SJCRH30 (cell line): Measurements from ENCODE around the gene ACE2. TPM values are rescaled to one million over a fixed set of nuclear protein-coding genes. Genes with fewer than 3 reads are reported as not detected.
A peak's percentile ranks its signal among the peaks of the same experiment; 100 is the strongest.

Experiments
- DNase-seq, 2 experiments: peaks; one replicate each; pipeline ENCODE4 v3.0.0-alpha.2; 2015 to 2020
- H3K27ac ChIP-seq: fragments of 250-450 bp; sonication (Bioruptor Pico); 2 replicates; pipeline ENCODE4 v1.5.1; 2020; ENCODE audit warnings: mild to moderate bottlenecking, moderate library complexity
- H3K27me3 ChIP-seq: fragments of 250-450 bp; sonication (Bioruptor Pico); 2 replicates; pipeline ENCODE4 v1.5.1; 2020; ENCODE audit warnings: mild to moderate bottlenecking, moderate library complexity
- H3K36me3 ChIP-seq: fragments of 250-450 bp; sonication (Bioruptor Pico); 2 replicates; pipeline ENCODE4 v1.5.1; 2020; ENCODE audit warnings: mild to moderate bottlenecking, moderate library complexity
- H3K4me1 ChIP-seq: fragments of 250-450 bp; sonication (Bioruptor Pico); 2 replicates; pipeline ENCODE4 v1.5.1; 2020; ENCODE audit warnings: mild to moderate bottlenecking, moderate library complexity
- H3K4me3 ChIP-seq: fragments of 250-450 bp; sonication (Bioruptor Pico); 2 replicates; pipeline ENCODE4 v1.5.1; 2020; ENCODE audit warnings: mild to moderate bottlenecking, moderate library complexity
- H3K9me3 ChIP-seq: fragments of 250-450 bp; sonication (Bioruptor Pico); replicated peaks from 2 replicates; pipeline ENCODE4 v1.5.1; 2020; ENCODE audit warnings: mild to moderate bottlenecking, moderate library complexity
- total RNA-seq: library from RNA; depleted of rRNA; stranded (reverse); fragments of >200 nt; shearing (Covaris generic); gene quantifications from 2 replicates; pipeline ENCODE4 v1.2.3, GENCODE V29; 2014

Gene ACE2
- total RNA-seq, 1 experiment from 2014 or later: 0.28 TPM

DNA sequence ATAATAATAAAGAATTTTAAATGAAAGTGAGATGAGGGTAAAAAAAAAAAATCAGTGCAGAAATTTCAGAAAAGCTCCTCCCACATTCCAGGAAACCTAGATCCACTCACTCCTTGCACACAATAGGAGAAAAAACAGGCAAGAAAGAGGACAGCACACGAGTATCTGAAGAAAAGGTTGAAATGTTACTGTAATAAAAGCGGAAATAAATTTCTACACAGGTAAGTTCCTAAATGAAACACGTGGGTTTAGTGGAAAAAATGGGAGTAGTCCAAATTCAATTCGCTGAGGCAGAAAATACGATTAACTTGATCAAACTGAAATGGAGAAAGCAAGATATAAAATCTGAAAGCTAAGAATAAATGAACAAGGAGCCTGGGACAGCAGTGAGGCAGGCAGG is 2.0 kb upstream of the ACE2 start:
- Histone ChIP-seq H3K4me3 (no peak overlapping the region), H3K4me1 (peaks cover 6% of the 10 kb centered on the region; the same call in 1 of the 2 replicates), H3K27ac (no peak overlapping the region), H3K9me3 (no peaks in the 10 kb centered on the region), H3K27me3 (no peaks in the 10 kb centered on the region), H3K36me3 (no peaks in the 10 kb centered on the region)
- no peak for DNase-seq

DNA sequence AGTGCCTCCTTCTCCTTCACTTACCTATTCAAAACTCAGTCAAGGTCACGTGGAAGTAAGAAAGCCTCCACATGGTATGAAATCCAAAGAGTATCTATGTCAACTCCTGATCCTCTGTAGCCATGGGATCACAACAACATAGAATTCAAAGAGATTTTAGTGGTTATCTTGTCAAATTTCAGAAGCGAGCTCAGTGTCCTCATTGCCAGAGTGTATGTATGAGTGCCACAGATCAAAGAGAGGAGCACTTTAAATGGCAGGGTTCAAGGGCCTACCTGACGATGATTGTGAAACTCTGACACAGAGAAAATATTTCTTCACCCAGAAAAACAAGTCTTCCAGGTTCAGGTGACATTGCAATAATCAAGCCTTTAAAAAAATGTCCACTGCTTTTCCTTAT is 1.2 kb upstream of the ACE2 start:
- no peak overlapping the region for H3K27ac ChIP-seq
- H3K36me3 ChIP-seq: no peaks in the 10 kb centered on the region
- H3K4me3 ChIP-seq: no peak overlapping the region
- no peaks in the 10 kb centered on the region for H3K9me3 ChIP-seq
- H3K27me3 ChIP-seq: no peaks in the 10 kb centered on the region
- H3K4me1 ChIP-seq: peaks cover 6% of the 10 kb centered on the region; the same call in 1 of the 2 replicates
- DNase-seq: no peak

DNA sequence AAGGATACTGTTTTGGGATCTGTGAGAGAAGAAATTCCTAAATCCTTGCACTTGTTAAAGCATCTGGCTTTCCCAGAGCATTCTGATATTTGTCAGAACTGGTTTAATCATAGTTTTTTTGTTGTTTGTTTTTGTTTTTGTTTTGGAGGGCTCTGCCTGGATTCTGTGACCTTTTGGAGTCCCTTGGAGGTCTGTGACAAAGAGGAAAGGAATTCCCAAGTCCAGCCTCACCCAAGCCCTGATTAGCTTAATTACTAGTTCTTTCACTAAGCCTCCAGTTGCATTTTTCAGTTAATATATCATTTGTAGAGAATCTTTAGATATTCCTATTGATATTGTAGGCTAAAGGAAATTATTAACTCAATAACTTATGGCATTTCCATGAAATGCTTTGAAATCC is 711 bp downstream of the ACE2 start:
- H3K9me3 ChIP-seq: no peaks in the 10 kb centered on the region
- peaks cover 6% of the 10 kb centered on the region; the same call in 1 of the 2 replicates for H3K4me1 ChIP-seq
- H3K4me3 ChIP-seq: no peak overlapping the region
- no peak overlapping the region for H3K27ac ChIP-seq
- DNase-seq: no peak
- no peaks in the 10 kb centered on the region for H3K36me3 ChIP-seq
- no peaks in the 10 kb centered on the region for H3K27me3 ChIP-seq

DNA sequence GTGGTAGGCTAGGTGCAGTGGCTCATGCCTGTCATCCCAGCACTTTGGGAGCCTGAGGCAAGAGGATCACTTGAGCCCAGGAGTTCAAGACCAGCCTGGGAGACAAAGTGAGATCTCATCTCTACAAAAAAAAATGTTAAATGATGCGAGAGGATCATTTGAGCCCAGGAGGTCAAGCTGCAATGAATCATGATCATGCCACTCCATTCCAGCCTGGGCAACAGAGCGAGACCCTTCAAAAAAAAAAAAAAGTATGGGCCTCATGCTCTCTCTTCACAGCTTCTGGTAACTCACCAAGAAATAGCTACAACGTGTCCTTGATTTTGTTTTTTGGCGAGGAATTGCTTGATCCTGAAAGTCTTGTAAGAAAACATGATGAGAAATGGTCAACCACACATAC is 1.3 kb downstream of the ACE2 start:
- no peak overlapping the region for H3K4me3 ChIP-seq
- H3K4me1 ChIP-seq: peaks cover 6% of the 10 kb centered on the region; the same call in 1 of the 2 replicates
- H3K36me3 ChIP-seq: no peaks in the 10 kb centered on the region
- no peaks in the 10 kb centered on the region for H3K27me3 ChIP-seq
- no peaks in the 10 kb centered on the region for H3K9me3 ChIP-seq
- no peak for DNase-seq
- H3K27ac ChIP-seq: no peak overlapping the region

DNA sequence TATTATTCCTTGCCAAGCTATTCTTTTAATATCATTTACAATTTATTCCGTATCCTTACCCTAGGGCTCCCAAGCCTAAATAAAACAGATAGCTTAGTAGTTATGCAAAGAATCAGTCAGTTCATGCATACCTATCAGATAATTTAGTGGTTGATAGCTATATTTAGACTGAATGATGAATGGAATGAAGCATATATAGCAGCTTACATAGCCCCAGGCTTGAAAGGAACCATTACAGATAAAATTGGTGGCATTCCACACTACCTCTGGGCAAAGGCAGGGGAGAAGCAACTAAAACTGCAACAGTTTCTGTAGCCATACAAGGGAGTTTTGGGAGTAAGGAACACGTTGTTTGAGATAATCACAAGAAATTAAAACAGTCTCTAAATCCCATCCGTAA is 2.7 kb downstream of the ACE2 start:
- Histone ChIP-seq H3K4me3 (no peak overlapping the region), H3K4me1 (peaks cover 6% of the 10 kb centered on the region; the same call in 1 of the 2 replicates), H3K27me3 (0 out of 2 replicates have a peak, but pooled peaks cover under 1% of the 10 kb centered on the region), H3K36me3 (no peaks in the 10 kb centered on the region), H3K9me3 (no peaks in the 10 kb centered on the region), H3K27ac (no peak overlapping the region)
- DNase-seq: no peak

DNA sequence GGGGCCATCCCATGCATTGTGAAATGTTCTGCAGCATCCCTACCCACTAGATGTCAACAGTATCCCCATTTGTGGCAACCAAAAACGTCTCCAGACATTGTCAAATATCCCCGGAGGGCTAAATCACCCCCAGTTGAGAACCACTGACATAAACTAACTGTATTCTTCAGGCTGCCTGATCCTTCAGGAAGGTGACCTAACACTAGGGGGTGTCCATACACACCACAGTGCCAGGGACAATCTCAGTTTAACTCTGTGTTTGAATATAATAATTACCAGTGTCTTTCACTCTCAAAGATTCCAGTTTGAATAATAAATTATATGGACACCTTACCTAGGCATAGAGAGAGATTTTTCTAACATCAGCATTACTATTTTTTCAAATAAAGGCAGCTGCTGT is 6.4 kb downstream of the ACE2 start:
- H3K27me3 ChIP-seq: 0 out of 2 replicates have a peak, but pooled peaks cover 4% of the 10 kb centered on the region

DNA sequence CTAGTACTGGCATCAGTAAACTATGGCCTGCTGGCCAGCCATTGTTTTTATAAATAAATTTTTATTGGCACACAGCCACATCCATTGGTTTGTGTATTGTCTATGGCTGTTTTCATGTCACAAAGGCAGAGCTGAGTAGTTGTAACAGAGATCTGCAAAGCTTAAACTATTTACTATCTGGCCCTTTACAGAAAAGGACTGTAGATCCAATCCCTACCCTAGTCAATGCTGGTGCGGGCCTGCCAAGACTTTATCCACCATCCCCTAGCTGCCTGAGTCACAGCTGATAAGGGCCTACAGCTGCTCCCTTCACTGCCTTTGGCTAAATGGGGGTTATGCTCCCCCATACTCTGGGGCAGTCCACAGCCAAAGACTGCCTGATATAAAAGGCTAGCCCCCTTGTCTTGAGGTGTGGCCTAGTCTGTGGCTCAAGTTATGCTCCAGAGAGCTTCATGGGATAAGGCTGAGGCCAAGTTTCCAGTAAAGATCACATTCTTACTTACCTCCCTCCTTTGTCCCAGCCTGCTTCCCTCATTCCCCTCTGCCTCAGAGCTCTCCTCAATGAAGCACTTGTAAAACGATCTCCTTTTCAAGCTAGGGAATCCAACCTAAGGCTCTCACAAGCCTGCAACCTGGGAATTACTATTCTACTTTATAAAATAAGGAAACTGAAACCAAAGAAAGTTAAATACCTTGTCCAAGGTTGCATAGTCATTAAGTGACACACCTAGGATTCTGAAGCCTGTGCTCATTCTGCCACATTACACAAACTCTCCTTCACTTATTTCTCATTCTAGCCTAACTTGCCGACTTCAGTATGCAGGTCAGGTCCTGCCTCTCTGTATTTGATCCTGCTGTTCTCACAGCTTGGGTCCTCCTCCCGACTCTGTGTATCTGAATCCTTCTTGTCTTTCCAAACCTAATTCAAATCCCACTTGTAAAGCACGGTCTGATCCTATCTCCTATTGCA is 20.7 kb downstream of the ACE2 start:
- DNase-seq: peak; percentile 74 to 80
- Histone ChIP-seq H3K27me3 (no peaks in the 10 kb centered on the region), H3K9me3 (no peaks in the 10 kb centered on the region), H3K4me3 (no peak overlapping the region), H3K36me3 (no peaks in the 10 kb centered on the region), H3K4me1 (peaks cover 37% of the 10 kb centered on the region), H3K27ac (peak overlapping the region; percentile 63)

More for the DNA sequence above, 6.4 kb downstream of the ACE2 start:
- Histone ChIP-seq H3K36me3 (no peaks in the 10 kb centered on the region), H3K27ac (no peak overlapping the region), H3K4me3 (no peak overlapping the region), H3K4me1 (peaks cover 6% of the 10 kb centered on the region; the same call in 1 of the 2 replicates), H3K9me3 (no peaks in the 10 kb centered on the region)
- no peak for DNase-seq

DNA sequence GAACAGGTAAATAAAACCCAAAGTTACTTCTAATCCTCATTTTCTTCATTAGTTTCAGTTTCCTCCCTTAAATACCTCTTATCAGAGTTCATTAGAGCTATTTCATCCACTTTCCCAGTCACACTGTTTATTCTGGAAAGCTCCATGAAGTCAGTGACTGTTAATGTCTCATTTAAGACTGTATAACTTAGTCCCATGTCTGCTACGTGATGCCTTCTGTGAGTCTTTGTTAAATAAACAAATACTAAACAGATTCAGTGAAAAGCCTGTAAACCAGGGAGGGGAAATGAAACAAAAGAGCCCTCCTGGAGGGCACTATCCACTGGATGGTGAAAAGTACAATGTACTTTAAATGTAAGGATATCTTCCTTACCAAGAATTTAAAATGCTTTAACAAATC is 24.7 kb downstream of the ACE2 start:
- H3K27ac ChIP-seq: no peak overlapping the region
- no peaks in the 10 kb centered on the region for H3K27me3 ChIP-seq
- no peaks in the 10 kb centered on the region for H3K36me3 ChIP-seq
- DNase-seq: peak in 1 of 2 experiments; percentile 42
- no peak overlapping the region for H3K4me3 ChIP-seq
- H3K9me3 ChIP-seq: no peaks in the 10 kb centered on the region
- H3K4me1 ChIP-seq: peaks cover 37% of the 10 kb centered on the region

DNA sequence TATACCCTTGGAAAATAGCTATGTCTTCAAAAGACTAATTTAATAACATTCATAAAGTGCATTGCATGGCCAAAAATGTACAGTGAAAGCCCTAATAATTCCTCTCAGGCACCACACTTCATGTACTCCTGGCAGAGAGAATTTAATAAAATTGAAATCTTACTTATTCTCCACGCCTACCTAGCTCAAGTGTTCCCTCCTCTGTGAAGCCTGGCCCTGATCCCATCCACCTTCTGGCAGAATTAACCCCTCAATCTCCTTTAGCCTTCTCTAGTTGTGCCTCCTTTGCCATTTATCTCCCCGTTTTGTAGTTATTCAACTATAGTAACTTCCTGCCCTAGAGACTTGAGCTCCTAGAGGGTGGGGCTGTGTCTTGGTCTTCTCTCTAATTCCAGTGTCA is 26.7 kb downstream of the ACE2 start:
- Histone ChIP-seq H3K27me3 (no peaks in the 10 kb centered on the region), H3K4me1 (peaks cover 24% of the 10 kb centered on the region), H3K9me3 (no peaks in the 10 kb centered on the region), H3K36me3 (no peaks in the 10 kb centered on the region), H3K4me3 (no peak overlapping the region), H3K27ac (no peak overlapping the region)
- no peak for DNase-seq

DNA sequence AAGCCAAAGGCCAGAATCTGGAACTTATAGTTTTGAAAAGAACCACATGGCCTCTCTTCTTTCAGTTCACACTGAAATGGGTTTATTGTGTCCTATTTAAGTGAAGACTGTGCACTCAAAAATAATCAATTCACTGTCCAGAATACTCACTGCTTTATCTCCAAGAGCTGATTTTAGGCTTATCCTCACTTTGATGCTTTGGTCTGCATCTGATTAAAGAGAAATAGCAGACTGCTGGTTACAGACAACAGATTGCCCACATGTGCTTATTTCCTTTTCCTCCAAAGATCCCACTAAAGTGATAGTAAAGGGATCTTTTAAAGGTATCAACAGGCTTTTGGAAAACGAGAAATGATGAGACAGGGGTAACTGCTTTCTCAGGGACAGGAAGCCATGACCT is 30.6 kb downstream of the ACE2 start:
- no peak overlapping the region for H3K27ac ChIP-seq
- no peaks in the 10 kb centered on the region for H3K9me3 ChIP-seq
- no peak overlapping the region for H3K4me3 ChIP-seq
- no peak for DNase-seq
- H3K4me1 ChIP-seq: no peaks in the 10 kb centered on the region; the same call in none of the 2 replicates
- no peaks in the 10 kb centered on the region for H3K27me3 ChIP-seq
- no peaks in the 10 kb centered on the region for H3K36me3 ChIP-seq

DNA sequence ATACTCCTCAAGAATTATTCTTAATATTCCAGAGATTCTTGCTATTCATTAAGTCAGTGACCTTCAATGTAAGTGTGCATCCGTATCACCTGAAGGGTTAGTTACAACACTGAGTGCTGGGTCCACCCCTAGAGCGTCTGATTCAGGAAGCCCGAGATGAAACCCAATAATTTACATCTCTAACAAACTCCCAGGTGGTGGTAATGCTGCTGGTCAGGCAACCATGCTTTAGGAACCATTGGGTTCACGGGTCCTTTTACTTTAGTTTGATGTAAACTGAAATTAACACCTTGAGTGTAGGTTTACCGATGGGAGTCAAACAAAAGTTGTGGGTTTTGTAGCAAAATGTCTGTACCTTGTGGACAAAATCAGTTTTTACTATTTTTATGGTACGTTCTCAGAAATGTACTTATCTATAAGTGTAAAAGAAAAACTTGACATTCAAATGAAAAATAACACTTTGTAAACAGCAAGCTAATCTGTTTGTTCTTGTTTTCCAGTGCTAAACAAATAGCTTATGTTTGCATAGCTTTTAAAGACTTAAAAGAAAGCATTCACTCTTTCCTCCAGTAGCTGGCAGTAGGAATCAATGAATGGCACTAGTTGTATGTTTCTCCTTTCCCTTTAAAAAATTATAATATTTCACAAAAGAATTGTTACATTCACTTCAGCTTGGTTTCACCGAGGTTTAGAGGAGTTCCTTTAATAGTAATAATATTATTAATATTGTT is 32.7 kb downstream of the ACE2 start:
- Histone ChIP-seq H3K27ac (no peak overlapping the region), H3K9me3 (no peaks in the 10 kb centered on the region), H3K4me1 (no peaks in the 10 kb centered on the region; the same call in 1 of the 2 replicates), H3K27me3 (no peaks in the 10 kb centered on the region), H3K4me3 (no peak overlapping the region), H3K36me3 (no peaks in the 10 kb centered on the region)
- peak in 1 of 2 experiments; percentile 19 for DNase-seq

DNA sequence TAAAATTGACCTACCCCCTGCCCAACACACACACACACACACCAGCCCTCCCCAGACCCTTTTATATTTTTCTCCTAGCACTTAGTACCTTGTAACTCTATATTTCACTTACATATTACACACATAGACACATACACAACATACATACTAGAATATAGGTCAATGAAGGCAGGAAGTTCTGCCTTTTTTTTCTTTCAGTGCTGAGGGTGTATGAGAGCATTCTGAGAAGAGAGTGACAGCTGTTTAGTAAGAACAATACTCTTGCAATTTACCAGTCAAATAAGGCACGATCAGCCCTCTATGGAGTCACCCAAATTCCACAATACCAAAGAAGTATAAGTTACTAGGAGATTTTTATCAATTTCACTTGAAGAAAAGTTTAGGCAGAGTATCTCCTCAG is 33.5 kb downstream of the ACE2 start:
- H3K27me3 ChIP-seq: no peaks in the 10 kb centered on the region
- no peak overlapping the region for H3K27ac ChIP-seq
- H3K36me3 ChIP-seq: no peaks in the 10 kb centered on the region
- H3K4me3 ChIP-seq: no peak overlapping the region
- no peaks in the 10 kb centered on the region; the same call in 1 of the 2 replicates for H3K4me1 ChIP-seq
- H3K9me3 ChIP-seq: no peaks in the 10 kb centered on the region
- no peak for DNase-seq

DNA sequence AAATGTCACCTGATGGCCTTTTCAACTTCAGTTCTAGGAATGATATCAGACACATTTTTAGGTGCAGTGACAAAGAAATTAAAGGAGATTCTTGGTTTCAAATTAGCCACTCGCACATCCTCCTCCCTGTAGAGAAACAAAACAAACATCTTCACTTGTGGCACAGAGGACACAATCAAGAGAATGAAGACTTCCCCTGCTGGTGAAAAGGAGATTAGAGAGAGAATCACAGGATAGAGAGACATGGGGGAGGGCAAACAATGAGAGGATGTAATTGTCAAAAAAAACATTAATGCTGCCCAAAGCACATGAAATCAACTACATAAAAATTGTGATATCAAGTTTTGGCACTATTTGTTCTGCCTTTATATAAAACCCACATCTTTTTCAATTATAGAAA is 34.5 kb downstream of the ACE2 start:
- H3K27ac ChIP-seq: no peak overlapping the region
- DNase-seq: no peak
- H3K4me1 ChIP-seq: no peaks in the 10 kb centered on the region; the same call in 1 of the 2 replicates
- no peaks in the 10 kb centered on the region for H3K27me3 ChIP-seq
- no peaks in the 10 kb centered on the region for H3K36me3 ChIP-seq
- H3K4me3 ChIP-seq: no peak overlapping the region
- H3K9me3 ChIP-seq: no peaks in the 10 kb centered on the region

DNA sequence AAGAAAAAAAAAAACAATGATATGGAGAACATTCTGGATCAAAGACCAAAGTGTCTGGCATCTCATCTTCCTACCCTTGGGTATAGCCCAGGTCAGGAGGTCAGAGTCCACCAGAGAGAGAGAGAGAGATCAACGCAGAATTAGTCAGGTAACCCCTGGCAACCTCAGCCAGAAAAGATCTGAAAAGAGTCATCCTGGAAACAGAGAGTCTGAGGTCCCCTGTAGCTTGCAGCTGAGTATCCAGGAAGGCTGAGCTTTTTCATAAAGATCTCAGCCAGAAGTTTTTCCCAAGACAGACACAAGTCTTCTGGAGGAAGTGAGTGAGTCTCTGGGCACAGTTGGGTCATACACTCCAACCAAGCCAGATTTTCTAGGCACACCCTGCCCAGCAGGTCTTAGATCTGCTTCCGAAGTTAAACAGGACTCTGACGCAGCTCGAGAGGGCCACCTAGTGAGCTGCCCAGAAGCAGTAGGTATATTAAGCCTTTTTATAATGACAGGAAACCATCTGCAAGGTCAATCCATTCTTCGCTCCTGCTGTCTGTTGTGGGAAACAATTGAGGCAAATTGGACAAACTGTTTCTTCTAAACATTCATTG is 35.7 kb downstream of the ACE2 start:
- Histone ChIP-seq H3K4me3 (no peak overlapping the region), H3K27ac (no peak overlapping the region), H3K9me3 (no peaks in the 10 kb centered on the region), H3K4me1 (no peaks in the 10 kb centered on the region; the same call in 1 of the 2 replicates), H3K36me3 (no peaks in the 10 kb centered on the region), H3K27me3 (no peaks in the 10 kb centered on the region)
- DNase-seq: peak; percentile 44 to 75

DNA sequence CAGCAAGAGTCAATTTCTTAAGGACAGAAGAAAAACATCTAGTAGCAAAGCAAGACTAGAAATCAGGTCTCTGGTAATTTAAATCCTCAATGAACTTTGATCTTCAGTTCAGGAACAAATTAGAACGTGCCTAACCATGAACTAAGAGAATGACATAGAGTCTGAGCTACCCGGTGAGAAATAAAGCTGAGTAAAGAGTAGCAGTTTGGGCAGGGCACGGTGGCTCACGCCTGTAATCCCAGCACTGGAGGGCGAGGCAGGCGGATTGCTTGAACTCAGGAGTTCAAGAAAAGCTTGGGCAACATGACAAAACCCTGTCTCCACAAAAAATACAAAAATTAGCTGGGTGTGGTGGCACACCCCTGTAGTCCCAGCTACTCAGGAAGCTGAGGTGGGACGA is 37.7 kb downstream of the ACE2 start:
- Histone ChIP-seq H3K9me3 (no peaks in the 10 kb centered on the region), H3K4me3 (no peak overlapping the region), H3K27ac (no peak overlapping the region), H3K4me1 (no peaks in the 10 kb centered on the region; the same call in 1 of the 2 replicates), H3K27me3 (no peaks in the 10 kb centered on the region), H3K36me3 (no peaks in the 10 kb centered on the region)
- DNase-seq: no peak
